Cardiac fibroblast (primary cell): Measurements from ENCODE around the gene PGM1.

Experiments used
- DNase-seq, 2 donors: peaks; one replicate each; pipeline versions ENCODE4 v3.0.0 to v3.0.0-alpha.2; 2010; ENCODE audit warnings: low read depth in 2 of 2
- H3K4me3 ChIP-seq, 2 donors: replicated peaks in 1 of 2; 1 replicate in 1 of 2; 2 replicates in 1 of 2; pipeline ENCODE4 v1.5.1; 2011; ENCODE audit warnings: low read depth in 2 of 2, low read length in 2 of 2, mild to moderate bottlenecking in 2 of 2, moderate library complexity in 1 of 2
- TF ChIP-seq, protein P1 (sequence below): IDR thresholded peaks from one replicate; pipeline ENCODE4 v1.5.1; 2011; ENCODE audit warnings: low read depth, mild to moderate bottlenecking, low read length, inconsistent platforms

PGM1 gene

DNA sequence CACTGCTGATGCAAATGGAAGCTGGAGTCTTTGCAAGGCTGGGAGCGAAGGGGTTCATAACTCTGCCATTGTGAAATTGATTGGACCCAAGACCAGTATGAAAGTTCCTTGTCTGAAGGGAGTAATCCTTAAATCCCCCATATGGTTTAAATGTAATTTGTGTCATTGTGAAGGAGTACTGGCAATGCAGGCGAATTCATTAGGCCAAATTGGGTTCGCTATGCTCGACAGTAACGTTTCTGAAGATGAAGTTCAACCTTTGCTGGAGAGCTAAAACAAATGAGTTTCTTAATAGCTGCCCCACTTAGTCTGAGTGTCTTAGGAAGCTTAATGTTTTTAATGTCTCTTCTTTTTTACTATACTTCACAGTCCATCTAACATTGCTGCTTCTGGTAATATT lies 27.5 kb downstream of the PGM1 start:
- H3K4me3 ChIP-seq, result no peak overlapping the region
- TF ChIP-seq, protein P1, sequence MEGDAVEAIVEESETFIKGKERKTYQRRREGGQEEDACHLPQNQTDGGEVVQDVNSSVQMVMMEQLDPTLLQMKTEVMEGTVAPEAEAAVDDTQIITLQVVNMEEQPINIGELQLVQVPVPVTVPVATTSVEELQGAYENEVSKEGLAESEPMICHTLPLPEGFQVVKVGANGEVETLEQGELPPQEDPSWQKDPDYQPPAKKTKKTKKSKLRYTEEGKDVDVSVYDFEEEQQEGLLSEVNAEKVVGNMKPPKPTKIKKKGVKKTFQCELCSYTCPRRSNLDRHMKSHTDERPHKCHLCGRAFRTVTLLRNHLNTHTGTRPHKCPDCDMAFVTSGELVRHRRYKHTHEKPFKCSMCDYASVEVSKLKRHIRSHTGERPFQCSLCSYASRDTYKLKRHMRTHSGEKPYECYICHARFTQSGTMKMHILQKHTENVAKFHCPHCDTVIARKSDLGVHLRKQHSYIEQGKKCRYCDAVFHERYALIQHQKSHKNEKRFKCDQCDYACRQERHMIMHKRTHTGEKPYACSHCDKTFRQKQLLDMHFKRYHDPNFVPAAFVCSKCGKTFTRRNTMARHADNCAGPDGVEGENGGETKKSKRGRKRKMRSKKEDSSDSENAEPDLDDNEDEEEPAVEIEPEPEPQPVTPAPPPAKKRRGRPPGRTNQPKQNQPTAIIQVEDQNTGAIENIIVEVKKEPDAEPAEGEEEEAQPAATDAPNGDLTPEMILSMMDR, result no peak
- DNase-seq, result no peak

DNA sequence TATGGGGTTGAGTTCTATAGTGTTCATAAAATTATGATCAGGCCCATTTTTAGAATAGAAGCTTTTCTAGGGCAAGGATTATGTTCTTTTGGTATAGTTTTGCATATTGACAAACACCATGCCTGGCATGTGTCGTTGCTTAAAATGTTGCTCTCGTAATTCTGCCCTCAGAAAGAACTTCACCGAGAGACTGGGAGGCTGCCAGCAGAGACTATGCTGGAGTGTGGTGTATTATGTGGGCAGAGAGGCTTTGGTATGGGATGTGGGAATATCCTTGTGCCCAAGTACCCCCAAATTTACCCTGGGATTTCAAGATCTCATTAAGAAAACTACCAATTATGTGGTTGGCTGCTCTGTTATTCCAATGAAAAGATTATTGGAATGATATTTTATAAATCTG lies 27.9 kb downstream of the PGM1 start:
- no peak for DNase-seq
- H3K4me3 ChIP-seq, result no peak overlapping the region
- TF ChIP-seq, protein P1, result no peak

DNA sequence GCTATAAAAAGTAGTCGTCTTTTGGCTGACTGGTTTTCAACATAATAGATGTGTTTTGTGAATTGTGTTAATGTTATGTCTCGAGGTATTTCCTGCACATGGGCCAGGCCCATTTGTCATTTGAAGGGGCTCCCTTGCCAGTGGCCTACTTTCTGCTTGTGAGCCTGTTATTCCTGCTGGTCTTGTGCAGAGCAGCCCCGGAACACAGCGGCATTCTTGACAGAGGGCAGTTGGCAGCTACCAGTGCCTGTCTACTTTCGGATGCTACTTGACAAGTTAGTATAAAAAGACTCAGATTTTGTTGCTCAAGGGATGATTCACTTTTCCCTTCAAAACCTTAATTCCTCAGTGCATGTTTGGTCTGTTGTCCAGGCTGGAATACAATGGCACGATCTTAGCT lies 28.5 kb downstream of the PGM1 start:
- TF ChIP-seq, protein P1, result no peak
- H3K4me3 ChIP-seq, result no peak overlapping the region
- peak; percentile 25 to 73 for DNase-seq

DNA sequence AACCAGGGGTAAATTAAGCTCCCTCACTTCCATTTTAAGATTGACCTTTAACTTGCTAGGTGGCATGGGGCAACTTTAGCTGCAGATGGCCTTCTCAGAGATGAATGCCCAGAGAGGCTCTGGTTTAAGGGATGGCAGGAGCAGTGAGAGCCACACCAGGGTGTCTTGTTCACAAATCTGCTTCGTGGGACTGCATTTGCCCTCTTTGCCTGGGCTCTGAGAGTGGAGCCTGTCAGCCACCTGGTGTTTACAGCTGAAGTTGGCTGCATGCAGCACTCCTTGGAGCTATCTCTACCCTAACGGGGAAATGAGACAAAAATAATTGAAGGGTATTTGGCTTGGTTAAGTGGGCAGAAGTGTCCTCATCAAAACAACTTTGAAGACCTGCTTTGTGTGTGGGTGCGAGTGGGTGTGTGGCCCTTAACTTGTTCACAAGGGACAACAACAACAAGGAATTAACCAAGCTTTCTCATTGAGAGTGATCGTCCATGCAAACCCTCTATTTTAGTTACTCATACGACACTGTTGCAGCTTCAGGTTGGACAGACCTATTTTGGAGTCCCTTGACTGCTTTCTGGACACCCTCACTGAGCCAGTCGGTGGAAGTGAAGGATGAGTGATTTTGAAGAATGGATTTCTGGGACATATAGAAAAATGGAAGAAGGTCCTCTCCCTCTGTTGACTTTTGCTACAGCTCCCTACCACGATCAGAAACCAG lies 29.8 kb downstream of the PGM1 start:
- TF ChIP-seq, protein P1, result no peak
- H3K4me3 ChIP-seq, result no peak overlapping the region
- no peak for DNase-seq

DNA sequence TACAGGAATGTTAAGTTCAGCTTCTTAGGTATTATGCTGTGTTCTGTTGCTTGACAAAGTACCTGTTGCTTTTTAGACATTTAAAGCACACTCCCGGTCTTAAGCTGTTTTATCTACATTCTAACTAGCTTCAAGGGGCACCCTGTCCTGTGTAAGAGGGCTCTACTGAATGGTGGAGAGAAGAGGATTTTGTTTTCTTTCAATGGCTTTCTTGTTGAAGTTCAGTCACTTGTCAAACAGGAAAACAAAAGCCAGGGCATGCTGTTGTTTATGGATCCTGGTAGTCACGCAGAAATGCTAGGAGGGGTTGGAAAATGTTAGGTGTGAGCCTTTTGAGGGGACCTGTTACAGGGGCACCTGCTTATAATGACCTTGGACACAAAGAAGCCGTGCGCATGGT lies 30.7 kb downstream of the PGM1 start:
- no peak for DNase-seq
- H3K4me3 ChIP-seq, result no peak overlapping the region
- TF ChIP-seq, protein P1, result no peak

DNA sequence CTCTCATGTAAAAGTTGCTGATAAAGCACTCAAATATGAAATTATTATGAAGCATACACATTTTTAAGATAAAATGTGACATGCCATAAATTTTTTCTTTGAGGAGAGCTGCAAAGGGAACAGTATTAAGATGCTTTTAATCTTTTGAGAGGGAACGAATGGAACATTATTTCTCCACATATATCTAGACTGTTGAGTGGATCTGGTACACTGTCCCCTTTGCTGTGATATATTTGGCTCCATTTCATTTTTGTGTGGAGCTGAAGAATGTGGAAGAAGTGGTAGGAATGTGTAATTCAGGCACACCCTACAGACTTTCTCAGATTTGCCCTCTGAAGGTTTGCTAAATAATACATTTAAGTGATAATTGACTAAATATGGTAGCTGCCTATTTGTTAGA lies 31.7 kb downstream of the PGM1 start:
- TF ChIP-seq, protein P1, result peak; percentile 27
- peak; percentile 54 to 83 for DNase-seq
- H3K4me3 ChIP-seq, result no peak overlapping the region

DNA sequence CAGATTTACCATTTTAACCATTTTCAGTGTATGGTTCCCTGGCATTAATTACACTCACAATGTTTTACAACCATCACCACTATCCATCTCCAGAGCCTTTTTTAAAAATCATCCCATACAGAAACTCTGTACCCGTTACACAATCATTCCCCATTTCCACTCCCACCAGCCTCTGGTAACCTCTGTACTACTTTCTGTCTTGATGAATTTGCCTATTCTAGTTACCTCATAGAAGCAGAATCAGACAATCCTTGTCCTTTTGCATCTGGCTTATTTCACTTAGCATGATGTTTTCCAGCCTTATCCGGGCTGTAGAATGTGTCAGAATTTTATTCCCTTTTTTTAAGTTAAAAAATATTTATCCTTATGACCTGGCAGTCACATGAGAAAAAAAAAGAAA lies 33.0 kb downstream of the PGM1 start:
- TF ChIP-seq, protein P1, result no peak
- DNase-seq, result peak; percentile 25 to 65
- H3K4me3 ChIP-seq, result no peak overlapping the region
